Thoracic aorta (tissue), 2 donors: Measurements from ENCODE around the gene ZMIZ1. TPM values are rescaled to one million over a fixed set of nuclear protein-coding genes. Genes with fewer than 3 reads are reported as not detected.

ENCODE experiments used
- ATAC-seq: fragments of 150-250 bp; one replicate; pipeline ENCODE4 v1.8.0; 2017; ENCODE audit warnings: low read depth; ENCODE audit not compliant: insufficient number of reproducible peaks, low FRiP score
- DNase-seq: peaks from one replicate; pipeline ENCODE4 v3.0.0-alpha.2; 2020; ENCODE audit warnings: low spot score
- H3K27ac ChIP-seq, 2 donors: fragments of 200-600 bp; sonication (generic); 1 replicate in 1 of 2; 2 replicates in 1 of 2; pipeline ENCODE4 v1.5.1; 2016; ENCODE audit warnings: mild to moderate bottlenecking in 2 of 2, moderate library complexity in 2 of 2
- H3K27me3 ChIP-seq: fragments of 200-600 bp; sonication (generic); replicated peaks from 2 replicates; pipeline ENCODE4 v1.6.0; 2016; ENCODE audit warnings: mild to moderate bottlenecking; ENCODE audit not compliant: insufficient read depth
- H3K36me3 ChIP-seq: fragments of 200-600 bp; sonication (generic); one replicate; pipeline ENCODE4 v1.5.1; 2016
- H3K4me1 ChIP-seq, 2 donors: fragments of 200-600 bp; sonication (generic); 1 replicate in 1 of 2; 2 replicates in 1 of 2; pipeline versions ENCODE4 v1.5.1 to v1.6.0; 2016; ENCODE audit warnings: low read depth in 2 of 2, mild to moderate bottlenecking in 1 of 2; ENCODE audit not compliant: control insufficient read depth in 1 of 2
- H3K4me3 ChIP-seq: fragments of 200-600 bp; sonication (generic); 2 replicates; pipeline ENCODE4 v1.5.1; 2016; ENCODE audit warnings: mild to moderate bottlenecking
- H3K9me3 ChIP-seq: fragments of 200-600 bp; sonication (generic); 2 replicates; pipeline ENCODE4 v1.5.1; 2016
- CTCF ChIP-seq: fragments of 200-600 bp; sonication (generic); IDR thresholded peaks from one replicate; pipeline ENCODE4 v1.5.1; 2019; ENCODE audit warnings: antibody characterized with exemption
- total RNA-seq, 2 donors: library from RNA; depleted of rRNA; stranded (reverse); fragments of >200 nt; gene quantifications; one replicate each; pipeline versions ENCODE4 v1.1.0 to v1.2.3, GENCODE V29; 2016

ZMIZ1 gene
- total RNA-seq, 2 donors from 2014 or later = 57.8 to 81.6 TPM

GRCh38 chr10:79142064-79142491, 73.3 kb downstream of the ZMIZ1 start:
- Histone ChIP-seq H3K9me3 (no peaks in the 10 kb centered on the region), H3K27me3 (no peaks in the 10 kb centered on the region), H3K36me3 (peaks cover 20% of the 10 kb centered on the region), H3K4me3 (no peak overlapping the region), H3K27ac (no peak overlapping the region), H3K4me1 (peaks cover 29 to 49% of the 10 kb centered on the region in 2 donors)
- DNase-seq = no peak
- no peak for ATAC-seq
- TF ChIP-seq CTCF = no peak

- Histone ChIP-seq H3K27me3 (no peaks in the 10 kb centered on the region), H3K9me3 (no peaks in the 10 kb centered on the region), H3K4me3 (no peak overlapping the region), H3K4me1 (peaks cover 26 to 49% of the 10 kb centered on the region in 2 donors), H3K36me3 (peaks cover 20% of the 10 kb centered on the region), H3K27ac (no peak overlapping the region)
- no peak for ATAC-seq
- DNase-seq = no peak
- no peak for TF ChIP-seq CTCF
These were observed 74.0 kb downstream of the ZMIZ1 start for GRCh38 chr10:79142522-79143309.

- no peak overlapping the region for H3K27ac ChIP-seq
- no peak for ATAC-seq
- H3K4me1 ChIP-seq = peaks cover 27 to 49% of the 10 kb centered on the region in 2 donors
- peaks cover 20% of the 10 kb centered on the region for H3K36me3 ChIP-seq
- no peak for DNase-seq
- TF ChIP-seq CTCF = no peak
- no peaks in the 10 kb centered on the region for H3K27me3 ChIP-seq
- no peak overlapping the region for H3K4me3 ChIP-seq
- H3K9me3 ChIP-seq = no peaks in the 10 kb centered on the region
These were observed 75.1 kb downstream of the ZMIZ1 start for GRCh38 chr10:79143879-79144278.

- no peak for TF ChIP-seq CTCF
- no peak for ATAC-seq
- H3K27me3 ChIP-seq = no peaks in the 10 kb centered on the region
- H3K27ac ChIP-seq = no peak overlapping the region
- H3K4me3 ChIP-seq = no peak overlapping the region
- H3K36me3 ChIP-seq = peaks cover 20% of the 10 kb centered on the region
- H3K9me3 ChIP-seq = no peaks in the 10 kb centered on the region
- H3K4me1 ChIP-seq = peaks cover 31 to 49% of the 10 kb centered on the region in 2 donors
- DNase-seq = no peak
These were observed 75.8 kb downstream of the ZMIZ1 start for GRCh38 chr10:79144351-79145173.

- no peaks in the 10 kb centered on the region for H3K9me3 ChIP-seq
- ATAC-seq (no peak), DNase-seq (no peak)
- H3K4me1 ChIP-seq = peaks cover 37 to 52% of the 10 kb centered on the region in 2 donors
- no peak overlapping the region for H3K27ac ChIP-seq
- peaks cover 17% of the 10 kb centered on the region for H3K36me3 ChIP-seq
- TF ChIP-seq CTCF = no peak
- H3K27me3 ChIP-seq = no peaks in the 10 kb centered on the region
- no peak overlapping the region for H3K4me3 ChIP-seq
These were observed 76.4 kb downstream of the ZMIZ1 start for GRCh38 chr10:79145174-79145483.
